Stimulated activated CD4-positive, alpha-beta T cell treated with anti-CD3 and anti-CD28 coated beads, Interleukin-2, amount 100 ng/mL, for 48 hours (primary cell): Measurements from ENCODE around the gene ADAMTS10.
"Not testable (repeated sequence)": the region's sequence is repeated elsewhere in the genome, so short reads cannot be mapped to it uniquely, and the experiment has no call there.

Experiments used
- DNase-seq, 2 donors: peaks; one replicate each; pipeline ENCODE4 v3.0.0-alpha.2; 2020

The ADAMTS10 gene

DNA sequence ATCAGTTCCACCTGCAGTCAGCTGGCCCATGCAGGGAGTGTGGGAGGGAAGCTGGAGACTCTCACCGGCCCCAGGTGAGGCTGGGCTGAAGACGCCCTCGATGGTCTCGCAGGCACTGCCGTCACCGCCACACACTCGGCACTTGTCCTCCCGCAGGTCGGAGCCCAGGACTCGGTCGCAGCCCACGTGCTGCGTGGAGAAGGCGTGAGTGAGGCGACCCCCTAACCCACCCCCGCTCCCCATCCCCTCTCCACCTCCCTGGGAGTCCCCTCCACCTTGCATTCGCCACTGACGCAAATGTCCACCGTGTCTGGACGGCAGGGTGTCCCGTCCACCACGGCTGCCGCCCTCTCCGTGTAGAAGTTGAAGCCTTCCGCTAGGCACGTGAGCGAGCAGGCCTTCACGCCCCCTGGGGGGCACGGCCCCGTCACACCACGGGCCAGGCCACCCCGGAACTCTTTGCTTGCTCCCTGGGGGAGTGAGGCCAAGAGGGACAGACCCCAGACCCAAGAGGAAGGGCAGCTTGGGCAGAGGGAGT lies 21.3 kb downstream of the ADAMTS10 start:
- DNase-seq: no peak

DNA sequence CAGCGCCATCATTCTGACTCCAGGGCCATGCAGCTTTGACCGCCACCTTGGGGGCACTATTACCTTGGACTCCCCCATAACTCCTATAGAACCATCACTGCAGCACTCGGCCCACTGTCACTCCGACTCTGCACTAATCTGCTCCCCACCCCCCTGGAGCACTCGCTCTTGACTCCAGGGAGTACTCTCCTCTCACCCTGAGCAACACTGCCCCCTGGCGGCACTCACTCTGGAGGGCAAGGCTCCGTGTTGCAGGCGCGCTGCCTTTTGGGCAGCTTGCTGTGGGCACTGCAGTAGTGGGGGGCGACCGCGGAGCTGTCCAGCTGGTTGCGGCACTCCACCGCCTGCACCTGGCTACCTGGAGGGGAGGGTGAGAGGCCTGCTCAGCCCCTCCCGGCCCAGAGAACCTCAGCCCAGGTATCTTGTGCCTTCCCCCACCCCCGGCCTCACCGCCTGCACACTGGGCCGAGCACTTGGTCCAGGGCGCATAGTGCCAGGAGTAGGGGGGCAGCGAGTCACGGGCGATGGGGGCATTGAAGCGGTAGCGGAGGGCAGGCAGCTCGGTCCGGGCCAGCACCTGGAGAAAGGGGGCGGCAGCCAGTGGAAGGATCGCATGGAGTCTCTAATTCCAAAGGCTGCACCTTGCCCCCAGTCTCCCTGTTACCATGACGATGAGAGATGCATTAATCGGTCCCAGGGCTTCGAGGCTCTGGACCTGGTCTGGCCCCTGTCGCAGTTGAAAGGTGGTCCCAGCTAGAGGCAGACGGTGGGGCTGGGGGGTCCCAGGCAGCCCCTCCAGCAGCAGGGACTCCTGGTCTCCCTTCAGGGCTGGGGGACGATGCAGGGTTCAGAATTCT lies 24.4 kb downstream of the ADAMTS10 start:
- peak; percentile 59 to 65 for DNase-seq

DNA sequence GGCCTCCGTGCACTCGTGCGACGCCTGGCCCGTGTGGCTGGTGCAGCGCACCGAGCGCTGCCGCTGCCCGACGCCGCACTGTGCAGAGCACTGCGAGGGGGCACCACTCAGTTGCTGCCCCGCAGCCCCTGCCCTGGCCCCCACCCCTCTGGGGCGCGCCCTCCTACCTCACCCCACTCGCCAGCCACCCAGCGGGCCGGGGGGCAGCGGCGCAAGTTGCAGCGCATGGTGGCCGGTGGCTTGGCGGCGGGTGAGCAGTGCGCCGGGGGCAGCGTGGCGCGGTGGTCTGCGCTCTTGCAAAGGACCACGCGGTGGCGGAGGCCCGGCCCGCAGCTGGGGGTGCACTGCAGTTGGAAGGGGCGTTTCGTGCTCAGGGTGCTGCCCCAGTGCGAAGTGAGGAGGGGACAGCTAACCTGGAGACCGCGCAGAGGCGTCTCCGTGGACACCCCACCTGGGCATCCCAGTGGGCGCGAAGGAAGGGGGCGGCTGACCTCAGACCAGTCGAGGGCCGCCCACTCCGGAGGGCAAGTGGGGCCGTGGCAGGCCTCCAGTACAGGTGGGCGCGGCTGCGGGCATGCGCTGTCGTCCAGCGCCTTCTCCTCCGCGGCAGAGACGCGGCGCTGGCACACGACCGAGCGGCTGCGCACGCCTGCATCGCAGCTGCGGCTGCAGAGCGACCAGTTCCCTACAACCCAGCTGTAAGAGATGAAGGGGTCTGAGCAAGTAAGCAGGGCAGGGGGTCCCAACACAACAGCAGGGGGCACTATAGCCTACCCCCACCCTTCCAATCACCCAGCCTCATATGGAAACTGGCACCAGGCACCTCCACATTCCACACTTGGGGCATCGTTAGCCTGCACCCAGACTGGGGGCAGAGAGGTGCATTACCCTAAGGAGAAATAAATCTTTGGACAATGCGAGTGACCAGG lies 25.3 kb downstream of the ADAMTS10 start:
- no peak for DNase-seq

DNA sequence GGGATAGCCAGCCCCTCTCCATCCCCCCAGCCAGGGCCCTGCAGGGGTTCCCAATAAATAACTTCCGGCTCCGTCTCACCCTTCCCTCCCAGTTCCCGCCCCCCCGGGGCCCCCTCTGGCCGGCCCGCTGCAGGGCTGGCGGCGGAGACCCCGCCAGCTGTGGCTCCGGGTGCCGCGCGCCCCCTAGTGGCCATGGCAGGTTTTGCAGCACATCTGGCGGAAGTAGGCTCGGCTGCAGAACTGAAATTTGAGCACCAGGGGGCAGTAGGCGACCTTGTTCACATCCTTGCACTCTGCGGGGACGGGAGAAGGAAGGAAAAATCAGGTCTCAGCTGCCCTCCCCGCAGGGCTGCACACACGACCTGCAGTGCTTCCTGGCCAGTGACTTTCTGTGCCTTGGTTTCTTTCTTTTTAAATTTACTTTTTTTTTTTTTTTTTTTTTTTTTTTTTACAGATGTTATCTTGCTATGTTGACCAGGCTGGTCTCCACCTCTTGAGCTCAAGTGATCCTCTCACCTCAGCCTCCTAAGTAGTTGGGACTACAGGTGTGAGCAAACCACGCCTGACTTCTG lies 29.7 kb downstream of the ADAMTS10 start:
- peak; percentile 89 to 92 for DNase-seq

DNA sequence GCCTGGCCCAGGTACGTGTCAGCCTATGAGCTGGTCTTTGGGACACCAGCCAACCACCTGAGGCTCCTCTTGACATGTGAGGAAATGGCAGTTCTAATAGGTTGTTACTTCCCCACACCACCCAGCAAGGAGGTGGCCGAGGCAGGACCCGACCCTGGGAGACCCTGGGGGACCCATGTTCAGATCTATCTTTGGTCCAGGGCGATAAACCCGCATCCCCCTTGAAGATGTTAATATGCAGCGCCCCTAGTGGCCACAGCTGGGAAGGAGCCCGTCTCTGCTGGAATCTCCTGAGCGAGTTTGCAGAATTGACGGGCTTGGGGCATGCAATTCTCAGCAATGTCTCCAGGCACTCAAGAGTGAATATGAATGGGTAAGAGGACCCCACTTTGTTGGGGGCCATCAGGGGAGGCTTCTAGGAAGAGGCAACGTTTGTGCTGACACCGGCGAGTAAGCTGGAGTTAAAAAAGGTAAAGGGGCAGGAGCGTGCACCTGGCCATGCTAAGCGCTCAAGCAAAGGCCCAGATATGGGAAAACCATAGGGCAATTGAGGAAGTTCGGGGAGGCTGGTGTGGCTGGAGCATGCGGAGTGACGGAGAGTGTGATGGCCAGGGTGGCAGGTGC lies 31.8 kb downstream of the ADAMTS10 start:
- DNase-seq: peak; percentile 84 to 88

DNA sequence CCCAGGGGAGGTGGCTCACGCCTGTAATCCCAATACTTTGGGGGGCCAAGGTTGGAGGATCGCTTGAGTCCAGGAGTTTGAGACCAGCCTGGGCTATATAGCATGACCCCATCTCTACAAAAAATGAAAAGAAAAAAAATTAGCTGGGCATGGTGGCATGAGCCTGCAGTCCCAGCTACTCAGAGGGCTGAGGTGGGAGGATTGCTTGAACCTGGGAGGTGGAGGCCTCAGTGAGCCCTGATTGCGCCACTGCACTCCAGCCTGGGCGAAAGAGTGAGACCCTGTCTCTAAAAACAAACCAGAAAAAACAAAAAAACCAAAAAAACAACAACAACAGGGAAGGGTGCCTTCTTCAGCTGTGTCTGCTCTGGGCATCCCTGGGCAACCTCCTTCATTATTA lies 32.8 kb downstream of the ADAMTS10 start:
- no peak for DNase-seq

DNA sequence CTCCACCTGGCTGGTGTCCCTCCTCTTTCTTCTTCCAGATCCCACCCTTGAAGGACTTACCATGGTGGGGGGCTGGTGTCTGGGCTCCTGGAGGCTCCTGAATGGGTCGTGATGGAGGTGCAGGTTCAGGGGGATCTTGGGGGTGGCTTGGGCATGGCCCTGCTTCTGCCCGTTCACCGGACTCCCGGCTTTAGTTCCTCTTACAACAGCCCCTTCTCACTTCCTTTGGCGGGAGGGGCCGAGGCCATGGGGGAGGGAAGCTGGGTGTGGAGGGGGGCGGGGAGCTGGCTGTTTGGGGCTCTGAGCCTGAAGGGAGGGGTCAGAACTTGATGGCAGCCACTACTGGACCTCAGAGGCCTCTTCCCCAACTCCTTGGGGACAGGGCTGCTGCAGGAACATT lies 33.3 kb downstream of the ADAMTS10 start, which contains the start of gene MYO1F:
MYO1F (minus strand) TSS at position 196 of the 400 bp plus-strand sequence; CDS start at position 63, 133 bp downstream.
- no peak for DNase-seq

DNA sequence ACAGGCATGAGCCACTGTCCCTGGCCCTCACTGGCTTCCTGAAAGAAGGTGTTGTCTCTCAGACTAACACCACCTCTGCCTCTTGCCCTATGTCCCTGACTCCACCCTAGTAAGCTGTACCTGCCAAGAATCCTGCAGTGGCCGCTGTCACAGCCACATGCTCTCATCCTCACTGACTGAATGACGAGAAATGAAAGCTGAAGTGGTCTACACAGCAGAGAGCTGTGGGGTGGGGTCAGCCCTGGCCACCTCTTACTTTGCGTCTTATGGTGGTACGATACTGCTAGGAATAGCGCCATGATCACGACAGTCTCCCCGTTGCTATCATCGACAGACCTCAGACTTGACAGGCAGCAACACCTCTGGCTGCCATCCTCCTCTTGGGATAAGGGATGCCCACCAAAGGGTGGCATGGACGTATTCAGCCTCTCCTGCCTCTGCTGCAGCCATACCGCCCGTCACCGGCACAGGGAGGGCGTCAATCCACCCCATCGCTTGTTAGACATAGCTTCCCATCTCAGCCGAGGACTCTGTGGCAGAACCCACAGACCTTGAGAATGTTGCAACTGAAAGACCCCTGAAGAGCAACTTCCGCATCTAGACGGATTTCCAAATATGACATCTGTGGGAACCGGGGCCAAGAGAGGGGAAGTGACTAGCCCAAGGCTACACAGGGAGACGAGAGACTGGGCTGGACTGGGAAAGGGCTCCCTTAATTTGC lies 34.1 kb downstream of the ADAMTS10 start:
- DNase-seq: no peak

DNA sequence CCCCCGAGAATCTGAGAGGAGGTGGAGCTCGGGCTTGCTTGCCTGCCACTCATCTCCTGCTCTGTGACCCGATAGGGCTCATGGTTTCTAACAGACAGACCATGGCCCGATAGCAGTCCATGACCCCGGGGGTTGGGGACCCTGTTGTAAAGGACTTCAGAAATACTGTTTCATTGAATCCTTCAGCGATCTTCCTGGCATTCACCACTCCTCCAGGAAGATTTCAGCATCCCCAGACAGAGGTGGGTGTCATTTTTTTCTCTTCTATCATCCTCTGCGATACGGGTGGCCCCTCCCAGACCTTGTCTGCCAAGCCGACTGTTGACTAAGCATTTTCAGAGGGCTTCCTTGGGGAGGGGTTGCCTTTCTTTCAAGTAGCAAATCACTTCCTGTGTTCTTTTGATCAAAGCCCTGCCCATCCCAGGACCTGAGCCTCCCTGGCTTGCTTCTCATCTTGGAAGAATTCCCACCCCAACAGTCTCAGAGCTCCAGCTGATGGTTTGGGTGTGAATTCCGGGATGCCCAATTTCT lies 35.0 kb downstream of the ADAMTS10 start:
- no peak for DNase-seq

DNA sequence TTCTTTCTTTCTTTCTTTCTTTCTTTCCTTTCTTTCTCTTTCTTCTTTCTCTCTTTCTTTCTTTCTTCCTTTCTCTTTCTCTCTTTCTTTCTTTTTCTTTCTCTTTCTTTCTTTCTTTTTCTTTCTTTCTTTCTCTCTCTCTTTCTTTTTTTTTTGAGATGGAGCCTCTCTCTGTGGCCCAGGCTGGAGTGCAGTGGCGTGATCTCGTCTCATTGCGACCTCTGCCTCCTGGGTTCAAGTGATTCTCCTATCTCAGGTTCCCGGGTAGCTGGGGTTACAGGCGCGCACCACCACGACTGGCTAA lies 35.9 kb downstream of the ADAMTS10 start:
- DNase-seq: not testable (repeated sequence)

DNA sequence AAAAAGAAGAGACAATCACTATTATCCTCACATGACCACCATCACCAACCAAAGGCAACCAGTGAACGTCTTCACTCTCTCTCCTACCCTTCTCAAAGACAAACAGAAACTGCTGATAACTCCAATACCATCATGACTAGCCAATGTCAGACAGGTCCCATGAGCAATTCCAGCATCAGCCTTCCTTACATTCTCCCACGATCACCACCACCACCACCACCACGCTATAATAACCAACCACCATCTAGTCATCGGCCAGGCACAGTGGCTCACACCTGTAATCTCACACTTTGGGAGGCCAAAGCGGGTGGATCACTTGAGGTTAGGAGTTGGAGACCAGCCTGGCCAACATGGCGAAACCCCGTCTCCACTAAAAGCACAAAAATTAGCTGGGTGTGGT lies 37.2 kb downstream of the ADAMTS10 start:
- no peak for DNase-seq

DNA sequence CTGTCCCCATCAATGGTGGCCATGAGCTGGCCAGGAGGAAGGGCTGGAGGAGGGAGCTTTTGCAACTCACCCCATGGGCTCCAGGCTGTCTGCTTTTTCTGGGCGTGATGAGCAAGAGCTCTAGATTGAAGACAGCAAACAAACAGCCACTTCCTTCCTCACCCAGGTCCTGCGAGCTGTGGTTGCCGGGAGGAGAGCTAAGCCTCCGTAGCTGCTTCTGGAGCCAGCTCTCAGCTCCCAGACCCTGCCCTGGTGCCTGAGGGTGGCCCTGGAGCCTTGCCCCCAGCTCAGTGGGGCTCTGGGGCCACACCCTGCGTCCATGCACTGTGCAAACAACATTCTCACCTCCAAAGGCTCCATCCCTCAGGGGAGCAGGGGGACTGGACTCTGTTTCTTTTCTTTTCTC lies 39.5 kb downstream of the ADAMTS10 start:
- no peak for DNase-seq

DNA sequence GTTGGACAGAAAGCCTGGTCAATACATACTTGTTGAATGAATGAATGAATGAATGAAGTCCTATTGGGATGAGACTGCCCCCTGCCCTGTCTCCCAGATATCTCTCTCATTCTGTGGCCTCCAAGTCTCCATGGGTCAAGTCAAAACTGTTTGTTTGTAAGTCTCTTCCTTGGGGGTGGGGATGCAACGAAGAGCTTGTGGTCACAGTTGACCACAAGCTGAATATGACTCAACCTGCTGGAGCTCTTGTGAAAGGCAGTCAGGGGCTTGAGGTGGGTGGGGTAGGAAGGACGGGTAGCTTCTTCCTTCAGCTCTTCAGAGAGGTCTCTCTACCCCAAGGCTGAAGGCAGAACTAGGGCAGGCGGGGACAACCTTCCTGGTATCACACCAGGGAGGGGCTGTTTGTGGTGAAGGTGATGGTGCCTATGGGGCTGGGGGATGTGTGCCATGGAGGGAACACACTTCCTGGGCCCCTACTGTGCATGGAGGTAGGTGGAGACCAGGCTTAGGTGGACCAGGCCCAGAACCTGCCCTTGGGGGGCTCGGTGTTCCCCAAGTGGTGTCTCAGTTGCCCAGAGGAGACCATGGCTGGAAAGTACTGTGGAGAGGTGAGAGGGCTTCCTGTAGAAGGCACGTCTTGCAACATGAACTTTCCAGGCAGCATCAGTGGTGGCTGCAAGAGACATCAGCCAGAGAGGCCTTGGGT lies 41.3 kb downstream of the ADAMTS10 start:
- DNase-seq: peak in 1 of 2 donors; percentile 31

DNA sequence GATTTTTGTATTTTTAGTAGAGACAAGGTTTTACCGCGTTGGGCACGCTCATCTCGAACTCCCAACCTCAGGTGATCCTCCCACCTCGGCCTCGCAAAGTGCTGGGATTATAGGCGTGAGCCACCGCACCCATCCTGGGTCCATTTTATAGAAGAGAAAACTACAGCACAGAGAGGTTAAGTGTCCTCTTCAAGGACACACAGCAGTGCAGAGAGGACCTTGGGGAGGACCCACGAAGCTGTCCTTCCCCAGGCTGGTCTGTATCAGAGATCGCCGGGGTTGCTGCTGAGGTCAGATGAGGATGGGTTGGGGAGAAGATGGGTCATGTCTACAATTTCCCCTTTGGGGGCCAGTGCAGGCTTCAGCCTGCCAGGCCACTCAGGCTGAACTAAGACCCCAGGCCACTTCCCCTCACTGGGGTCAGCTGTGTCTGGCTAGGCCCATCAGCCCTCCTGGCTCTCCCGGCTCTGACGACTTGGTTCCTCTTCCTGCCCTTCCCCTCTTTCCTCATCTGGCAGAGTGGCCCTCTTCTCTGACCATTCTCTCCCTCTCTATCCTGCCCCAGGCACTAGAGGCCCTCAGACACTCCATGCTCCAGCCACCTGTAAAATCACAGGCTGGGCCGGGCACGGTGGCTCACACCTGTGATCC lies 42.9 kb downstream of the ADAMTS10 start:
- no peak for DNase-seq

DNA sequence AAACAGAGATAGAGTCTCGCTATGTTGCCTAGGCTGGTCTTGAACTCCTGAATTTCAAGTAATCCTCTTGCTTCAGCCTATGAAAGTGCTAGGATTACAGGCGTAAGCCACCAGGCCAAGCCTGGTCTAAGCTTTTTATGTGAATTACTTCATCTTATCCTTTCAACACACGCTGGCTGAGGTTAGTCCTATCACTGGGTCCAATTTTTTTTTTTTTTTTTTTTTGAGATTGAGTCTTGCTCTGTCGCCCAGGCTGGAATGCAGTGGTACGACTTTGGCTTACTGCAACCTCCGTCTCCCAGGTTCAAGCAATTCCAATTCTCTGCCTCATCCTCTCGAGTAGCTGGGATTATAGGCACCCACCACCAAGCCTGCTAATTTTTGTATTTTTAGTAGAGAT lies 43.7 kb downstream of the ADAMTS10 start:
- no peak for DNase-seq

DNA sequence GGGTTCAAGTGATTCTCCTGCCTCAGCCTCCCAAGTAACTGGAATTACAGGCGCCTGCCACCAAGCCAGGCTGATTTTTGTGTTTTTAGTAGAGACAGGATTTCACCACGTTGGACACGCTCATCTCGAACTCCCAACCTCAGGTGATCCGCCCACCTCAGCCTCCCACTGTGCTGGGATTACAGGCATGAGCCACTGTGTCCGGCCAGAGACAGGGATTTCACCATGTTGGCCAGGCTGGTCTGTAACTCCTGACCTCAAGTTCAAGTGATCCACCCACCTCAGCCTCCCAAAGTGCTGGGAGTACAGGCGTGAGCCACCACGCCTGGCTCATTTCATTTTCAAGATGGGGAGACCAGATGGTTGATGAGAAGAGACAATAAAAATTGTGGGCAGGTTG lies 45.6 kb downstream of the ADAMTS10 start:
- DNase-seq: not testable (repeated sequence)

DNA sequence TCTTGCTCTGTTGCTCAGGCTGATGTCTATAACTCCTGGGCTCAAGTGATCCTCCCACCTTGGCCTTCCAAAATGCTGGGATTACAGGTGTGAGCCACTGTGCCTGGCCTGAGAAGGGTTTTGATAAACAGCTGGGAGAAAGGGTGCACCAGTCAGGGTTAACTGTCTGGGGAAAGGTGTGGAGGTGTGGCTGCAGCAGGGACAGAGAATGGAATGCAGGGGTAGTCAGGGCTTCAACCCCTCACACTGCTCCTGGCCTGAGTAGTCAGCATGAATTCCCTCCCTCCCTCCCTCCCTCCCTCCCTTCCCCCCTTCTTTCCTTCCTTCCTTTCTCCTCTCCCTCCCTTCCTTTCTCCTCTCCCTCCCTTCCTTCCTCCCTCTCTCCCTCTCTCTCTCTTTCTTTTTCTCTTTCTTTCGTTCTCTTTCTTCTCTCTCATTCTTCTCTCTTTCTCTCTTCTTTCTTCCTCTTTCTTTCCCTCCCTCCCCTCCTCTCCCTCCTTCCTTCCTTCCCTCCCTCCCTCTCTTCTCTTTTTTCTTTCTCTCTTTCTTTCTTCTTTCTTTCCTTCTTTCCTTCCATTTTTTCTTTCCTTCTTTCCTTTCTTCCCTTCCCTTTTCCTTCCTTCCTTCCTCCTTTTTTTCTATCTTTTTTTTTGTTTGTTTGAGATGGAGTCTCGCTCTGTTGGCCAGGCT lies 49.3 kb downstream of the ADAMTS10 start:
- no peak for DNase-seq

DNA sequence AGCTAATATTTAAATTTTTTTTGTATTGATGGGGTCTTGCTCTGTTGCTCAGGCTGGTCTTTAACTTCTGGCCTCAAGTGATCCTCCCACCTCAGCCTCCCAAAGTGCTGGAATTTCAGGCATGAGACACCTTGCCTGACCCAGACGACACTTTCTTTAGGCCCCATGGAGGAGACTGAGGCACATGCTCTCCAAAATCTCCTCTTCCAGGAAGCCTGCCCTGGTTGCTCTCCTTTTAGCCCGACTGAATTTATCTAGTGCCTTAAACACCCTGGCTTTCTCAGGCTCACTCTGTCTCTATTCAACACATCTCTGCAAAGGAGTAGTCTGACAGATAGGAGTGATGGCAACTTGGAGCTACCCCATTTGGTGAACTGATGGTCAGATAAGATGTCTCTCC lies 52.2 kb downstream of the ADAMTS10 start:
- no peak for DNase-seq

DNA sequence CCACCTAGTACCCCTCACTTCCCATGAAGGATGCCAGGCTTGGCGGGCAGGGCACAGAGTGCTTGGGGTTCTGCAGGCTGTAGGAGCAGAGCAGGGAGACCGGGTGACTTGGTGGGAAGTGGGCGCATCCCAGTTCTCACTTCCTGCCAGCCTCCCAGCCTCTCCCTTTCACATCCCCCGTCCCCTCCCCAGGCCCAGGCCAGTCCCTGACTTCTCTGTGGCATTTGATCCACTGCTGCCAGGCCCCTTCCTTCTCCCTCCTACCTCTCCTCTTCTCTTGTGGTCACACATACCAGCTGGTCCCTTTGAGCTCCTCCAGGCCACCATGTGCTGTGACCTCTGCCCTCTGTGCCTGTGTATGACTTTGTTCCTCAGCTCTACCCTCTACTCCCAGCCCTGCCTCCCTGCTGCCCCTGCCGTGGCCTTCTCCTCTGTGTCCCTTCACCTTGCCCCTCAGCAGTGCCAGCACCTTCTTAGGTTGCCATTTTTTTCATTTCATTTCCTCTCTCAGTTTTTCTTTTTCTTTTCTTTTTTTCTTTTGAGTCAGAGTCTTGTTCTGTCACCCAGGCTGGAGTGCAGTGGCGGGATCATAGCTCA lies 52.8 kb downstream of the ADAMTS10 start:
- DNase-seq: no peak
